Neuronal stem cell (in vitro differentiated cells): ENCODE data around the gene CDKL4.
"Not testable (repeated sequence)": the region's sequence is repeated elsewhere in the genome, so short reads cannot be mapped to it uniquely, and the experiment has no call there.

Experiments
- DNase-seq: peaks from one replicate; pipeline ENCODE4 v3.0.0-alpha.2; 2013; ENCODE audit warnings: low spot score
- H2AFZ ChIP-seq: one replicate; pipeline ENCODE4 v1.6.1; 2013; ENCODE audit warnings: mild to moderate bottlenecking, low read length, inconsistent platforms
- H2AK5ac ChIP-seq: 2 replicates; pipeline ENCODE4 v1.6.1; 2013; ENCODE audit warnings: low read depth, mild to moderate bottlenecking, inconsistent platforms, low read length, moderate library complexity, mixed read lengths
- H2BK120ac ChIP-seq: 2 replicates; pipeline ENCODE4 v1.6.1; 2013; ENCODE audit warnings: low read depth, mild to moderate bottlenecking, inconsistent platforms, low read length, moderate library complexity, mixed read lengths
- H2BK12ac ChIP-seq: one replicate; pipeline ENCODE4 v1.6.1; 2013; ENCODE audit warnings: low read length, inconsistent platforms
- H2BK15ac ChIP-seq: 2 replicates; pipeline ENCODE4 v1.6.1; 2013; ENCODE audit warnings: mild to moderate bottlenecking, low read length, inconsistent platforms, mixed read lengths
- H2BK5ac ChIP-seq: one replicate; pipeline ENCODE4 v1.6.1; 2013; ENCODE audit warnings: inconsistent platforms, mild to moderate bottlenecking, low read length, moderate library complexity
- H3K14ac ChIP-seq: one replicate; pipeline ENCODE4 v1.6.1; 2013; ENCODE audit warnings: low read length, inconsistent platforms
- H3K18ac ChIP-seq: 2 replicates; pipeline ENCODE4 v1.6.1; 2013; ENCODE audit warnings: low read length, inconsistent platforms
- H3K23ac ChIP-seq: 2 replicates; pipeline ENCODE4 v1.6.1; 2013; ENCODE audit warnings: low read depth, mild to moderate bottlenecking, mixed read lengths, low read length, inconsistent platforms; ENCODE audit not compliant: poor library complexity
- H3K27ac ChIP-seq: replicated peaks from 3 replicates; pipeline ENCODE4 v1.5.1; 2013; ENCODE audit warnings: low read length, inconsistent platforms
- H3K27me3 ChIP-seq, 3 experiments: 2 replicates each; pipeline ENCODE4 v1.6.1; 2013; ENCODE audit warnings: low read length in 3 of 3, mild to moderate bottlenecking in 2 of 3, inconsistent platforms in 1 of 3, low read depth in 1 of 3, mixed read lengths in 1 of 3, moderate library complexity in 1 of 3; ENCODE audit not compliant: control insufficient read depth in 3 of 3, insufficient read depth in 3 of 3
- H3K36me3 ChIP-seq, 2 donors: replicated peaks in 1 of 2; 2 replicates each; pipeline ENCODE4 v1.6.1; 2013; ENCODE audit warnings: low read length in 2 of 2; ENCODE audit not compliant: control insufficient read depth in 2 of 2, insufficient read depth in 2 of 2
- H3K4ac ChIP-seq: 2 replicates; pipeline ENCODE4 v1.6.1; 2013; ENCODE audit warnings: inconsistent platforms, mild to moderate bottlenecking, low read length, moderate library complexity
- H3K4me1 ChIP-seq, 2 donors: 1 replicate in 1 of 2; 2 replicates in 1 of 2; pipeline ENCODE4 v1.6.1; 2013; ENCODE audit warnings: low read length in 2 of 2, low read depth in 1 of 2; ENCODE audit not compliant: control insufficient read depth in 2 of 2, insufficient read depth in 1 of 2
- H3K4me2 ChIP-seq: one replicate; pipeline ENCODE4 v1.6.1; 2013; ENCODE audit warnings: mild to moderate bottlenecking, low read length, inconsistent platforms; ENCODE audit not compliant: insufficient read depth, poor library complexity, severe bottlenecking
- H3K4me3 ChIP-seq, 2 donors: 2 replicates each; pipeline ENCODE4 v1.5.1; 2013; ENCODE audit warnings: low read length in 2 of 2, mild to moderate bottlenecking in 2 of 2, inconsistent platforms in 1 of 2, moderate library complexity in 1 of 2
- H3K79me1 ChIP-seq: one replicate; pipeline ENCODE4 v1.6.1; 2013; ENCODE audit warnings: low read depth, mild to moderate bottlenecking, inconsistent platforms, low read length, moderate library complexity
- H3K9ac ChIP-seq: one replicate; pipeline ENCODE4 v1.6.1; 2013; ENCODE audit warnings: mild to moderate bottlenecking, low read depth, low read length, inconsistent platforms; ENCODE audit not compliant: poor library complexity
- H3K9me3 ChIP-seq, 2 donors: replicated peaks in 1 of 2; 2 replicates each; pipeline versions ENCODE3 to v1.6.1; 2013; ENCODE audit warnings: low read length in 2 of 2, mild to moderate bottlenecking in 2 of 2, inconsistent platforms in 1 of 2, low read depth in 1 of 2, mixed read lengths in 1 of 2, moderate library complexity in 1 of 2; ENCODE audit not compliant: control insufficient read depth in 2 of 2, insufficient read depth in 1 of 2
- H4K8ac ChIP-seq: one replicate; pipeline ENCODE4 v1.6.1; 2013; ENCODE audit warnings: low read depth, mild to moderate bottlenecking, inconsistent platforms, low read length, moderate library complexity
- H4K91ac ChIP-seq: one replicate; pipeline ENCODE4 v1.6.1; 2013; ENCODE audit warnings: low read length, low read depth, mild to moderate bottlenecking, inconsistent platforms; ENCODE audit not compliant: poor library complexity
- WGBS, 2 donors: extraction: QIAGEN DNeasy Blood & Tissue Kit; methylation state at CpG; one replicate each; pipeline ENCODE4 v1.1.7; 2013; ENCODE audit warnings: missing lambda C conversion rate in 2 of 2, mixed read lengths in 1 of 2; ENCODE audit not compliant: insufficient read length in 2 of 2, insufficient replicate concordance in 1 of 2; ENCODE audit errors: extremely low coverage in 2 of 2; 5-methylcytosine and 5-hydroxymethylcytosine counted together

The CDKL4 gene

DNA sequence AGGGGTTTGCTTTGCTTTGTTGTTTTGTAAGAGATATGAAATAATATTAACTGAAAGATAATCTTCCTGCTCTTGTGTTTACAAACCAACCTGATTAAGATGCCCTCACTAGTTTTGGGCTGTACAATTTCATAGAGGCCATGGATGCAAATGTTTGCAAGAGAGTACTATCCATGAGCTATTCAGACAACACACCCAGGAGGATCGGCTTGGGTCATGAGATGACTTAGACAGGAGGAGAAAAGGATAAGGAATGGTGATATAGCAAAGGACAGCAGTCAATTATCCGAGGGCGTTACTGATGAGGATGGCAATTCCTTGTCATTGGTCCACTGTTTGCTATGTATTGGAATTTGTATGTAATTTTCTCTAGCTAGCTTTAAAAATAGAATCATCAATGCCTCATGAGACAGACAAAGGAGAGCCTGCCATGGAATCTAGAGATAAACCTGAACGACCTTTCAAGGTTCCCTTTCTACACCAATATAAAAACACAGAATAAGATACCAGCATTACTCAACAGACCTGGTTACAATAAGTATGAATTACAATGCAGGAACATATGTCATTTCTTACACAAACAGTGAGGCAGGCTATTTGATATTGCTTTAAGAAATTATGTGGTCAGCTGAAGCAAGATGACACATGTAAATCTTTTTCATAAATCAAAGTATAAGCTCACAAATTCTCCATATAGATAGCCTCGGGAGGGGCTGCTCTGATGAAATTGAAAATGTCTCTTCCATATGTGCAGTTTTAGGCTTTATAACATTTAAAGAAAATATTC lies 68.6 kb downstream of the CDKL4 start:
- H2BK5ac ChIP-seq = no peak overlapping the region
- H3K36me3 ChIP-seq = no peaks in the 10 kb centered on the region
- H2AFZ ChIP-seq = no peak overlapping the region
- H3K23ac ChIP-seq = no peak overlapping the region
- no peak overlapping the region for H2BK12ac ChIP-seq
- H2BK120ac ChIP-seq = no peak overlapping the region
- no peak overlapping the region for H3K14ac ChIP-seq
- H4K8ac ChIP-seq = no peak overlapping the region
- no peaks in the 10 kb centered on the region for H3K79me1 ChIP-seq
- H3K4me2 ChIP-seq = no peak overlapping the region
- no peaks in the 10 kb centered on the region for H3K4me1 ChIP-seq
- no peak overlapping the region for H3K9ac ChIP-seq
- no peak for DNase-seq
- H3K9me3 ChIP-seq = no peaks in the 10 kb centered on the region
- no peak overlapping the region for H3K4ac ChIP-seq
- no peak overlapping the region for H3K18ac ChIP-seq
- H3K27me3 ChIP-seq = peaks cover 0 to 2% (median 0%) of the 10 kb centered on the region in 3 experiments
- no peak overlapping the region for H2AK5ac ChIP-seq
- H4K91ac ChIP-seq = no peak overlapping the region
- no peak overlapping the region for H3K4me3 ChIP-seq
- H3K27ac ChIP-seq = no peak overlapping the region
- WGBS, 2 donors = no CpG with 5 or more reads among the region's 5 CpGs
- no peak overlapping the region for H2BK15ac ChIP-seq

- Histone ChIP-seq H3K9ac (no peak overlapping the region), H2AFZ (no peak overlapping the region), H2AK5ac (no peak overlapping the region), H2BK120ac (no peak overlapping the region), H2BK12ac (no peak overlapping the region), H3K4ac (no peak overlapping the region), H3K14ac (no peak overlapping the region), H3K27me3 (peaks cover 0 to 2% (median 0%) of the 10 kb centered on the region in 3 experiments), H3K36me3 (no peaks in the 10 kb centered on the region), H4K8ac (no peak overlapping the region), H3K4me1 (no peaks in the 10 kb centered on the region), H3K18ac (no peak overlapping the region), H2BK15ac (no peak overlapping the region), H3K4me3 (no peak overlapping the region), H4K91ac (no peak overlapping the region), H2BK5ac (no peak overlapping the region), H3K27ac (no peak overlapping the region), H3K23ac (no peak overlapping the region), H3K4me2 (no peak overlapping the region), H3K79me1 (no peaks in the 10 kb centered on the region), H3K9me3 (no peaks in the 10 kb centered on the region)
- no CpG with 5 or more reads among the region's 8 CpGs for WGBS, 2 donors
- DNase-seq = no peak
Observed at GRCh38 chr2:39174022-39174421, 69.7 kb downstream of the CDKL4 start.

GRCh38 chr2:39172047-39172706 lies 71.6 kb downstream of the CDKL4 start:
- not testable (repeated sequence) for H2AFZ ChIP-seq, H2BK12ac ChIP-seq, H3K23ac ChIP-seq, H2AK5ac ChIP-seq, H3K14ac ChIP-seq, H3K4me1 ChIP-seq, H3K9me3 ChIP-seq, H3K27ac ChIP-seq, DNase-seq, H3K27me3 ChIP-seq, H3K4me2 ChIP-seq, H3K4ac ChIP-seq, H4K91ac ChIP-seq, H2BK5ac ChIP-seq, H3K9ac ChIP-seq, H4K8ac ChIP-seq, H3K79me1 ChIP-seq, H3K36me3 ChIP-seq, H3K18ac ChIP-seq, H2BK15ac ChIP-seq, H2BK120ac ChIP-seq, H3K4me3 ChIP-seq
- WGBS, 2 donors = no CpG with 5 or more reads among the region's 10 CpGs

GRCh38 chr2:39171621-39172020 lies 72.1 kb downstream of the CDKL4 start:
- H3K18ac ChIP-seq = no peak overlapping the region
- H3K14ac ChIP-seq = no peak overlapping the region
- no CpG with 5 or more reads among the region's 7 CpGs for WGBS, 2 donors
- H3K4me2 ChIP-seq = no peak overlapping the region
- H2BK12ac ChIP-seq = no peak overlapping the region
- no peak for DNase-seq
- no peak overlapping the region for H3K4ac ChIP-seq
- H3K4me3 ChIP-seq = no peak overlapping the region
- H2BK5ac ChIP-seq = no peak overlapping the region
- no peaks in the 10 kb centered on the region for H3K9me3 ChIP-seq
- no peak overlapping the region for H2AFZ ChIP-seq
- no peaks in the 10 kb centered on the region for H3K79me1 ChIP-seq
- H2AK5ac ChIP-seq = no peak overlapping the region
- H3K36me3 ChIP-seq = no peaks in the 10 kb centered on the region
- H3K23ac ChIP-seq = no peak overlapping the region
- no peak overlapping the region for H3K9ac ChIP-seq
- H3K27me3 ChIP-seq = peaks cover 0 to 2% (median 0%) of the 10 kb centered on the region in 3 experiments
- H2BK15ac ChIP-seq = no peak overlapping the region
- H3K4me1 ChIP-seq = no peaks in the 10 kb centered on the region
- H3K27ac ChIP-seq = no peak overlapping the region
- no peak overlapping the region for H2BK120ac ChIP-seq
- H4K8ac ChIP-seq = no peak overlapping the region
- no peak overlapping the region for H4K91ac ChIP-seq
